ENCODE measurements around the gene ABCA4.
"Not testable (repeated sequence)": the region's sequence is repeated elsewhere in the genome, so short reads cannot be mapped to it uniquely, and the experiment has no call there.

Gene ABCA4

GRCh38 chr1:94120991-94121390, at the start of gene ABCA4:
Gene ABCA4 (minus strand): TSS chr1:94121148. CDS start chr1:94121045, 103 bp downstream.
- TF ChIP-seq POLR2A (IDR thresholded peaks at IDR 0.05; ENCODE audit: low read length) (no peak), GATA1 (IDR thresholded peaks at IDR 0.05; ENCODE audit: low read depth, low read length) (no peak)
- no peak for DNase-seq

- no peak for TF ChIP-seq POLR2A (IDR thresholded peaks at IDR 0.05; ENCODE audit: low read length)
- no peak for TF ChIP-seq GATA1 (IDR thresholded peaks at IDR 0.05; ENCODE audit: low read depth, low read length)
- DNase-seq = no peak
Measured at GRCh38 chr1:94169126-94169525, 48.2 kb upstream of the ABCA4 start.

- no peak for DNase-seq
- no peak for TF ChIP-seq POLR2A (IDR thresholded peaks at IDR 0.05; ENCODE audit: low read length)
- TF ChIP-seq GATA1 (IDR thresholded peaks at IDR 0.05; ENCODE audit: low read depth, low read length) = no peak
Measured at GRCh38 chr1:94165843-94166242, 44.9 kb upstream of the ABCA4 start.

GRCh38 chr1:94164885-94165284, 43.9 kb upstream of the ABCA4 start:
- not testable (repeated sequence) for DNase-seq

GRCh38 chr1:94164121-94164520, 43.2 kb upstream of the ABCA4 start:
- DNase-seq = not testable (repeated sequence)

GRCh38 chr1:94163249-94163648, 42.3 kb upstream of the ABCA4 start:
- DNase-seq = not testable (repeated sequence)

GRCh38 chr1:94160811-94161210, 39.9 kb upstream of the ABCA4 start:
- TF ChIP-seq GATA1 (IDR thresholded peaks at IDR 0.05; ENCODE audit: low read depth, low read length) = no peak
- no peak for TF ChIP-seq POLR2A (IDR thresholded peaks at IDR 0.05; ENCODE audit: low read length)
- no peak for DNase-seq

- DNase-seq = no peak
- TF ChIP-seq POLR2A (IDR thresholded peaks at IDR 0.05; ENCODE audit: low read length) (no peak), GATA1 (IDR thresholded peaks at IDR 0.05; ENCODE audit: low read depth, low read length) (no peak)
Measured at GRCh38 chr1:94156096-94156625, 35.2 kb upstream of the ABCA4 start.

- DNase-seq = no peak
- TF ChIP-seq POLR2A (IDR thresholded peaks at IDR 0.05; ENCODE audit: low read length) (no peak), GATA1 (IDR thresholded peaks at IDR 0.05; ENCODE audit: low read depth, low read length) (no peak)
Measured at GRCh38 chr1:94154989-94155388, 34.0 kb upstream of the ABCA4 start.

- no peak for TF ChIP-seq POLR2A (IDR thresholded peaks at IDR 0.05; ENCODE audit: low read length)
- TF ChIP-seq GATA1 (IDR thresholded peaks at IDR 0.05; ENCODE audit: low read depth, low read length) = no peak
Measured at GRCh38 chr1:94153133-94153532, 32.2 kb upstream of the ABCA4 start.

GRCh38 chr1:94149166-94149565, 28.2 kb upstream of the ABCA4 start:
- DNase-seq = not testable (repeated sequence)

More at GRCh38 chr1:94153133-94153532, 32.2 kb upstream of the ABCA4 start:
- DNase-seq = no peak

- no peak for DNase-seq
- TF ChIP-seq GATA1 (IDR thresholded peaks at IDR 0.05; ENCODE audit: low read depth, low read length) = no peak
- no peak for TF ChIP-seq POLR2A (IDR thresholded peaks at IDR 0.05; ENCODE audit: low read length)
Measured at GRCh38 chr1:94146273-94146672, 25.3 kb upstream of the ABCA4 start.

GRCh38 chr1:94144836-94145235, 23.9 kb upstream of the ABCA4 start:
- TF ChIP-seq POLR2A (IDR thresholded peaks at IDR 0.05; ENCODE audit: low read length) = no peak
- TF ChIP-seq GATA1 (IDR thresholded peaks at IDR 0.05; ENCODE audit: low read depth, low read length) = no peak
- no peak for DNase-seq

- TF ChIP-seq POLR2A (IDR thresholded peaks at IDR 0.05; ENCODE audit: low read length) = no peak
- TF ChIP-seq GATA1 (IDR thresholded peaks at IDR 0.05; ENCODE audit: low read depth, low read length) = no peak
- DNase-seq = no peak
Measured at GRCh38 chr1:94143809-94144176, 22.8 kb upstream of the ABCA4 start.

- no peak for TF ChIP-seq GATA1 (IDR thresholded peaks at IDR 0.05; ENCODE audit: low read depth, low read length)
- no peak for TF ChIP-seq POLR2A (IDR thresholded peaks at IDR 0.05; ENCODE audit: low read length)
- no peak for DNase-seq
Measured at GRCh38 chr1:94143173-94143808, 22.3 kb upstream of the ABCA4 start.

- DNase-seq = no peak
- TF ChIP-seq POLR2A (IDR thresholded peaks at IDR 0.05; ENCODE audit: low read length) = no peak
- TF ChIP-seq GATA1 (IDR thresholded peaks at IDR 0.05; ENCODE audit: low read depth, low read length) = no peak
Measured at GRCh38 chr1:94142583-94142982, 21.6 kb upstream of the ABCA4 start.
